GM18517 (cell line): ENCODE measurements around the gene FLRT2.

Source experiments
- ATAC-seq: cut with Tn5 transposase; IDR thresholded peaks from one replicate; pipeline ENCODE4 v1.9.1; 2021; ENCODE audit warnings: mild to moderate bottlenecking, moderate library complexity; ENCODE audit not compliant: unreplicated experiment

FLRT2 gene

GRCh38 chr14:85528897-85529631 lies 880 bp upstream of the FLRT2 start:
- ATAC-seq: no peak

- no peak for ATAC-seq
Measured at GRCh38 chr14:85530626-85531025, 682 bp downstream of the FLRT2 start.

DNA sequence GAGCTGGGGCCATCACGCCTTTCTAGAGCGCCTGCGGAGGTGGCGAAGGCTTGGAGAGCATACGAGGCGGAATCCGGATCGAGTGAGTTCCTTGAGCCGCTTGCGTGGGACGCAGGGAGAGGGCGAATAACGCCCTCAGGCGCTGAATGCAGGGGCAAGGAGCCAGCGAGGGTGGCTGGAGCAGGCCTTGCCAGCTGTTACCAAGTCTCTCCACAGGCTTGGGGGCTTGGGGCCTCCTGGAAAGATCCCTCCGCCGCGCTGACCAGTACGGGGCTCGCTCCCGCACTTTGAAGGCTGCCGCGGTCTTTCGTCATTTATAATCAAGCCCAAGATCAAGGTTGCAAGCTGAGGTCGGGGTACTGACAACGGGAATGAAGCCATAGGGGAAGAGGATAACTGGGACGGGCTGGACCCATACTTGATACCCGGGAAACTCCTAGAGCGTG lies 1.2 kb downstream of the FLRT2 start:
- no peak for ATAC-seq

GRCh38 chr14:85531587-85532373 lies 1.8 kb downstream of the FLRT2 start:
- no peak for ATAC-seq

DNA sequence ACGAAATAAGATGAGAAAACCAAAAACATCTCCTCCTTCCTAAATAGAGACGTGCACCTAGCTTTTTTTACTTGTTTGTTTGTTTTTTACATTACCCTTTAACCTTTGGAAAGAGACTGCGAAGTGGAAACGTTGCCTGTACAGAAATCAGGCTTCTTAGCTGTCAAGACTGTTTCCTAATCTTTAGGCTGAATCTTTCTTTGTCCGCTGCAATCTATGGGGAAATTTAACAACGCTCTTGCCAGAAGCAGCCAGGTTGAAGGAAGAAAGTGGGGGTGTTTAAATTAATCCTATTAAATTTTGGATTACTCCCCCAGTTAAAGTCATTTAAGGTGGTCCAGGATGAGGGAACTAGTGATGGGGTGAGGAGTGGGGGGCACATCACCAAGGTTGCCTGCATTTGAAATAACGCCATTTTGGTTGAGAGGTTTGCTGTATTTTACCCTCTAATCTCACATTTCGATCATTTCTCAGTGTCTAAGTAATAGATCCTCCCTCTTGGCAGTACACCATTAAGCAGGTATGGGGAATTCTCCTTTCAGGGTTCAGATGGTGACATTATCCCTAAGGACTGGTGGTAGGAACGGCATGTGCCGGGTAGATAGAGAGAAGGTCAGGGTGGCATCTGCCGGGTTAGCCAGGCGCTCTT lies 2.6 kb downstream of the FLRT2 start:
- no peak for ATAC-seq

DNA sequence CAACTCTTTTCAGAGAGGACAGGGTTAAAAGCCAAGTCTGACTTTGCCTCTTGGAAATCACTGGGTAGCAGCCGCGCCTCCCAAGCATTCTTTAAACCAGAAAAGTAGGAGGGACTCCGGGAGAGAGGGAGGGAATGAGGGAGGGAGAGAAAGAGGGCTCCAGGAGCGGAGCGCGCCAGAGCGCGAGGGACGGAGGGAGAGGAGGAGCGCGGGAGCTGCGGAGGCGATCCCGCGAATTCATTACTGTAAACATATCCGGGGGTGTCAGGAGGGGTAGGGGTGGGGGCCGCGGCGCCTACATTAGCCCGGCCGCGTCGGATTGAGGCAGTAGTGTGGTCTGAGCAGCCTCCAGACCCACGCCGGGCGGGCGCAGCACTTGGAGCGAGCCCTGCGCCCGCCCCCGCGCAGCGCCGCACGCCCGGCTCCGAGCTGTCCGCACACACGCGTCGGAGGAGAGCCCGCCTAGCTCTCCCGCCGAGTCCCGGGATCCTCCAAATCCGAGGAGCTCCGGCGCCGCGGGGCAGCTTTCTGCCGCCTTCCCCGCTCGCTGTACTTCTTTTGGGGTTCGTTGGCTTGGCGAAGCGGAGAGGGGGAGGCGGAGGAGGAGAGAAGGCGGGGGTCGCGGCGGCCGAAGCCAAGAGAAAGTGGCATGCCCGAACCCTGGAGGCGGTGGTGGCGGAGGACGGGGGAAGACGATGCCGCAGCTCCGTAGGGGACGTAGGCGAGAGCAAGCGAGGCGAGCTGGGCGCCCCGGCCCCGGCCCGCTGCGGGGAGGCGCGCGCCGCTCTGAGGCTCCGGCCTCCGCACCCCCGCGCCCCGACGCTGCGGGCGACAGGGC lies 3.3 kb downstream of the FLRT2 start:
- ATAC-seq: no peak

DNA sequence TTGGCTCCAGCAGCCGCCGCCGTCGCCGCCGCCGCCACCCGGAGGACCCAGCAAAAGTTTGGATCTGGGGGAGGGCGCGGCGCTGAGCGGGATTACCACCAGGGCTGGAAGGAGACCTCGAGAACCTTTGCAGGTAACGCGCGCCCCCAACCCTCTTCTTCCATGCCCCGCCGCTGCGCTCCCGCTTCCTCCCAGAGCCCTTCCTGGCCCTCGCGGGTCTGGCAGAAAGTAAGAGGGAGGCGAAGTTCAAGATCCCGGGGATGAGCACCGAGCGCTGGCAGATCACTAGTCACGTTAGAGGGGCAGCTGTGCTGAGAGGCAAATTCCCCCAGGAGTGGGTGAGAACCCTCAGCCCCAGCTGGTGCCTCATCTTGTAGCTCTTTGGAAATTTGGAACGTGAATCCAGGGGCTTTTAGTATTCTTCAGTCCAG lies 3.9 kb downstream of the FLRT2 start:
- no peak for ATAC-seq

DNA sequence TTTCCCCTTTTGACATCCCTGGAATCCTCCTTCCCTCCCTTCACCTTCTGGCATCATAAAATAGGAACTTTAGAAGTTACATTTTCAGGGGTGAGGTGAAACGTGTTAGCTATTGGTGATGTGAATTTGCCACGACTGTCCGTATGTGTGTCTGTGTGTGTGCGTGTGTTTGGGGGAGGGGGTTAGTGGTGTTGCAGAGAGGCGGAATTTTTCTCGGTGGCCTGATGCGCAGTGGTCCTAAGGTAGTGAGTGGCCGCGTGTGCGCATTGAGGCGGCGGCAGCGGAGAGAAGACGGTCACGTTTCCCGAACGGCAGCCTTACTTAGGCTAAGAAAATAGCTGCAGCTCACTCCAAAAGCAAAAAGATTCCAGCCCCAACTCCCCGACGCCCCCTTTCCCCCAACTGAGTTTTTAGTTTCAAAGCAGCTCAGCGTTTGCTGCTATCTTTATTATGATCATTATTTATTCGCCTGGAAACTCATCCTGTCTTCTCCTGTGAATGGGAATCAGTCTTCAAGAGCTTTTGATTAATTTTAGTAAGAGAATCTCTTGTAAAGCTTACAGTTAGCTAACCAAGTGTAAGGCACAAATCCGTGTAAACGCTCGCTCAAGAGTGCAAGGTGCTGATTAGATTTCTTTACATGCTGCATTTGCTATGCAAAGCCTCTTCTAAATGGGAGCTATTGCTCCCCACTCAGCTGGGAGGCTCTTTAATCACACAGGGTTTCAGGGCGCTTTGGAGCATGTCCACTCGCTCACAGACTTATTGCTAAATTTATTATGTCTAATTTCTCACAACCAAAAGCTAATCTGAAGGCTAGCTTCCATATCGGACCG lies 4.7 kb downstream of the FLRT2 start:
- no peak for ATAC-seq

- no peak for ATAC-seq
Measured at GRCh38 chr14:85535321-85535720, 5.4 kb downstream of the FLRT2 start.

GRCh38 chr14:85535991-85536832 lies 6.3 kb downstream of the FLRT2 start:
- ATAC-seq: no peak

DNA sequence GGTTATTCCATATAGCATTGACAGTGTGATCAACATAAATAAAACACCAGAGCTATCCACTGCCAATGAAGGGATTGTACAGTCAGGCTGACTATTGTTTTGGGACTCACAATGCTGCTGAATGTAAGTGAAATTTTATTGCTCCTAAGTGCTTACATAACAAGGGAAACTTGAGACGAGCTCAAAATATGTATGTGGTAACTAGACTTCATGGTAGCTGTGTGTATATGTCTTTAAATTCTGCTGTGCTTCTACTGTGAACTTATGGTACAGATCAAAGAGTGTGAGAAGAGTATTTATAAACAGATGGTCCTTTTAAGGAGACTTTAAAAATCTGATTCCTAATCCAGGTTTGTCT lies 6.9 kb downstream of the FLRT2 start:
- ATAC-seq: no peak

GRCh38 chr14:85537526-85537925 lies 7.6 kb downstream of the FLRT2 start:
- ATAC-seq: no peak

DNA sequence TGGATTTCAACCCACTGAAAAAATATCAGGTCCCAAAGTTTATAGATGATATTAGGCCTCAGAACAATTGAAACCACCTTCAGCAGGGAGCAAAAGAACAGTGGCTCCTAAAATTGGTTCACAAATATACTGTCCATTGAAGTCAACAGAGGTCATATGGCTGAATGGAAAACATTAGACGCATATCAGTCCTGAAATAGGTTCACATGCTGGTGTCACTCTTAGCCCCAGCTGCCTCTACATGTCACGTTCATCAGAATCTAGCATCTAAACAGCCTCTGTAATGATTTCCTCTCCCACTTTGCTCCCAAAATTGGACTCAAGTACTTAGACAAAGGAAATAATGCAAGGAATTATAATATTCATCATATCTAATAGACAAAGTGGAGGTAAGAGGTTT lies 8.7 kb downstream of the FLRT2 start:
- no peak for ATAC-seq

- ATAC-seq: no peak
Measured at GRCh38 chr14:85539510-85539909, 9.6 kb downstream of the FLRT2 start.

GRCh38 chr14:85542623-85543022 lies 12.7 kb downstream of the FLRT2 start:
- no peak for ATAC-seq

- ATAC-seq: no peak
Measured at GRCh38 chr14:85545738-85546137, 15.8 kb downstream of the FLRT2 start.

DNA sequence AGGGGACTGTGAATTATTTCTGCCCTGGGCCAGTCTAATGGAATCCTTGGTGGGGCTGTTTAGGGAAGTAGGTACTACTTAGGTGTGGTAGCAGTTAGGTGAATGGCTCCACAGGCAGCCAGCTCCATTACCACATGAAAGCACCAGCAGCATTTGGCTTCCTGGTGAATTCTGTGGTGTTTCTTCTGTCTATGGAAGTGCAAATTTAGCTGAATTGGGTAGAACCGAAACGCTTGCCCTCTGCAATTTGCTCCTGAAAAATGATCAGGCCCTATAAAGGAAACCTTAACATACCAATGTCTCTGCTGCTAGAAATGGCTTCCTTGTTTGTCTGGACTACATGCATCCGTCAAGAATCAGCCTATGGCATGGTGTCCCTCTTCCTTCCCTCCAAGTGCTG lies 16.4 kb downstream of the FLRT2 start:
- ATAC-seq: no peak

DNA sequence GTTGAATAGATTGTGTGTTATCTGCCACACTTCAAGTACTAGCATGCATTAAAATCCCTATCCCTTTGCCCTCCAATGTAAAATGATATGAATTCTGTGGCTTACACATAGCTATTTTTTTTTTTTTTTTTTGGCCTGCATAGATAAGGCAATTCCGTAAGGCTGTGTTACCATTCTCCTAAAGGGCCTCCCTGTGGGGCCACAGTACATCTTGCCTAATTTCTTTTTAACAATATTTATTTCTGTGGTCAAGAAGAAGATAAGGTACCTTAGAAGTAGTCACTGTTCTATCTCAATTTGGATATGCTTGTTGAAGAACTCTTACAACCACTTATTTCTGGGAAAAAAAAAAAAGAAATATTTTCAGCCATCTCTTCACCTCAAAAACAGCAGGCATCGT lies 19.8 kb downstream of the FLRT2 start:
- no peak for ATAC-seq

- ATAC-seq: no peak
Measured at GRCh38 chr14:85554106-85554505, 24.2 kb downstream of the FLRT2 start.
